K562 (cell line): ENCODE results near the gene GH2. TPM values are rescaled to one million over a fixed set of nuclear protein-coding genes. Genes with fewer than 3 reads are reported as not detected.
A peak's percentile ranks its signal among the peaks of the same experiment; 100 is the strongest.

Experiments used
- ATF2 ChIP-seq: sonication (generic); formaldehyde crosslinking; IDR thresholded peaks from 2 replicates; pipeline ENCODE4 v1.8.1; 2022; ENCODE audit warnings: missing genetic modification reagents
- E2F6 ChIP-seq, 2 experiments: IDR thresholded peaks; 2 replicates each; pipeline ENCODE4 v1.6.1; 2011; ENCODE audit warnings: borderline replicate concordance in 1 of 2, control low read depth in 1 of 2, low read depth in 1 of 2, low read length in 1 of 2, mild to moderate bottlenecking in 1 of 2, mixed read lengths in 1 of 2, moderate library complexity in 1 of 2; ENCODE audit not compliant: insufficient read depth in 1 of 2, insufficient read length in 1 of 2, poor library complexity in 1 of 2, severe bottlenecking in 1 of 2; ENCODE audit errors: extremely low read depth in 1 of 2
- KLF6 ChIP-seq: fragments of 250-450 bp; sonication (Bioruptor Pico); IDR thresholded peaks from 2 replicates; pipeline ENCODE4 v1.4.0; 2020; ENCODE audit warnings: mild to moderate bottlenecking, moderate library complexity, borderline replicate concordance
- REST ChIP-seq, 2 experiments: fragments of 450-650 bp; formaldehyde crosslinking in 1 of 2; IDR thresholded peaks; 2 replicates each; pipeline versions ENCODE4 v1.4.0 to v1.6.1; 2014 to 2020; ENCODE audit warnings: mild to moderate bottlenecking in 2 of 2, borderline replicate concordance in 1 of 2, low read depth in 1 of 2
- SMAD4 ChIP-seq: fragments of 250-450 bp; sonication (Bioruptor Pico); conservative IDR thresholded peaks from 2 replicates; pipeline ENCODE4 v1.8.0; 2021; ENCODE audit warnings: inconsistent platforms, mild to moderate bottlenecking, moderate library complexity
- TCFL5 ChIP-seq: fragments of 250-450 bp; sonication (Bioruptor Pico); conservative IDR thresholded peaks from 2 replicates; pipeline ENCODE4 v1.6.1; 2021; ENCODE audit warnings: mild to moderate bottlenecking, moderate library complexity, matching md5 sums
- polyA plus RNA-seq, 8 experiments: library from polyadenylated mRNA; depleted of rRNA in 4 of 8; stranded (reverse) in 5 of 8; unstranded in 3 of 8; fragments of >200 nt; fragmentation: Nextera tagmentation in 2 of 8; fragmentation: Illumina TruSeq in 1 of 8; extraction: Ambion mirVana in 2 of 8; extraction: Trizol in 1 of 8; gene quantifications; 2 replicates each; pipeline versions ENCODE4 v1.2.1 to v1.2.3, GENCODE V29; 2011 to 2014; ENCODE audit warnings: inconsistent platforms in 1 of 8, missing spikeins in 1 of 8
- total RNA-seq, 7 experiments: library from RNA; depleted of rRNA in 6 of 7; stranded (reverse); fragments of >200 nt in 6 of 7; fragmentation: Illumina TruSeq in 2 of 7; extraction: Trizol in 2 of 7; gene quantifications; 2 replicates each; pipeline versions ENCODE4 v1.2.1 to v1.2.3, GENCODE V29; 2011 to 2021; ENCODE audit warnings: low replicate concordance in 1 of 7

GH2 gene
- total and polyA plus RNA-seq, 9 of the 15 experiments (the other 6 are each of a cell fraction or from before 2014, with no cell fraction given), result not detected

- TF ChIP-seq ATF2 (CRISPR knock-in tag), result no peak
- peak; percentile 66 for TF ChIP-seq SMAD4 (CRISPR knock-in tag)
- peak; percentile 42; the same call in 1 of the 2 replicates for TF ChIP-seq REST (IDR thresholded peaks at IDR 0.05; ENCODE audit: borderline replicate concordance)
- TF ChIP-seq REST (CRISPR knock-in tag; IDR thresholded peaks at IDR 0.05; ENCODE audit: low read depth), result no peak
- TF ChIP-seq E2F6 (IDR thresholded peaks at IDR 0.05; ENCODE audit: borderline replicate concordance in 1 of 2, extremely low read depth in 1 of 2, insufficient read depth in 1 of 2, insufficient read length in 1 of 2, low read depth in 1 of 2, low read length in 1 of 2, poor library complexity in 1 of 2, severe bottlenecking in 1 of 2), result peak in 1 of 2 experiments; percentile 6
- TF ChIP-seq TCFL5, result no peak
- no peak for TF ChIP-seq KLF6 (CRISPR knock-in tag)
Observed at GRCh38 chr17:63834431-63835166, 47.1 kb downstream of the GH2 start (continued).
